GM19193 (cell line): ENCODE results near the gene LEF1.

ENCODE experiments used
- POLR2A ChIP-seq: IDR thresholded peaks from 4 replicates; pipeline ENCODE4 v1.6.1; 2011; ENCODE audit not compliant: insufficient read depth, insufficient read length; ENCODE audit errors: extremely low read depth

The LEF1 gene

GRCh38 chr4:108094923-108095482 lies 73.7 kb downstream of the LEF1 start:
- TF ChIP-seq POLR2A = no peak

- no peak for TF ChIP-seq POLR2A
These were observed 74.6 kb downstream of the LEF1 start for GRCh38 chr4:108094131-108094530.

GRCh38 chr4:108092288-108092687 lies 76.4 kb downstream of the LEF1 start:
- no peak for TF ChIP-seq POLR2A

GRCh38 chr4:108087293-108087967 lies 81.3 kb downstream of the LEF1 start:
- no peak for TF ChIP-seq POLR2A

- no peak for TF ChIP-seq POLR2A
These were observed 87.5 kb downstream of the LEF1 start for GRCh38 chr4:108081256-108081655.

- no peak for TF ChIP-seq POLR2A
These were observed 88.0 kb downstream of the LEF1 start for GRCh38 chr4:108080747-108081146.

GRCh38 chr4:108078024-108078733 lies 90.6 kb downstream of the LEF1 start:
- TF ChIP-seq POLR2A = no peak

GRCh38 chr4:108072300-108072699 lies 96.4 kb downstream of the LEF1 start:
- TF ChIP-seq POLR2A = no peak

- TF ChIP-seq POLR2A = no peak
These were observed 98.0 kb downstream of the LEF1 start for GRCh38 chr4:108070775-108071174.

- TF ChIP-seq POLR2A = no peak
These were observed 100.3 kb downstream of the LEF1 start for GRCh38 chr4:108068442-108068841.

GRCh38 chr4:108060686-108061321 lies 107.9 kb downstream of the LEF1 start:
- TF ChIP-seq POLR2A = no peak

GRCh38 chr4:108060164-108060563 lies 108.6 kb downstream of the LEF1 start:
- no peak for TF ChIP-seq POLR2A

- TF ChIP-seq POLR2A = no peak
These were observed 109.9 kb downstream of the LEF1 start for GRCh38 chr4:108058685-108059440.

GRCh38 chr4:108056418-108056817 lies 112.3 kb downstream of the LEF1 start:
- no peak for TF ChIP-seq POLR2A

- no peak for TF ChIP-seq POLR2A
These were observed 112.9 kb downstream of the LEF1 start for GRCh38 chr4:108055787-108056186.
